Measurements from ENCODE around the gene SLC35B4.
"Not testable (repeated sequence)": the region's sequence is repeated elsewhere in the genome, so short reads cannot be mapped to it uniquely, and the experiment has no call there.

Gene SLC35B4

GRCh38 chr7:134331393-134331792 is 14.7 kb upstream of the SLC35B4 start:
- no peak for DNase-seq (ENCODE audit: low spot score)

- DNase-seq (ENCODE audit: low spot score) = no peak
Measured at GRCh38 chr7:134330974-134331373, 14.2 kb upstream of the SLC35B4 start.

GRCh38 chr7:134329614-134330346 is 13.1 kb upstream of the SLC35B4 start:
- no peak for DNase-seq (ENCODE audit: low spot score)

GRCh38 chr7:134328900-134329299 is 12.2 kb upstream of the SLC35B4 start:
- no peak for DNase-seq (ENCODE audit: low spot score)

- DNase-seq (ENCODE audit: low spot score) = peak; percentile 41
Measured at GRCh38 chr7:134327896-134328295, 11.2 kb upstream of the SLC35B4 start.

GRCh38 chr7:134324107-134324506 is 7.4 kb upstream of the SLC35B4 start:
- no peak for DNase-seq (ENCODE audit: low spot score)

GRCh38 chr7:134320201-134320600 is 3.5 kb upstream of the SLC35B4 start:
- DNase-seq (ENCODE audit: low spot score) = peak; percentile 13

GRCh38 chr7:134318443-134318842 is 1.7 kb upstream of the SLC35B4 start:
- DNase-seq (ENCODE audit: low spot score) = no peak

- no peak for DNase-seq (ENCODE audit: low spot score)
Measured at GRCh38 chr7:134317434-134317833, 704 bp upstream of the SLC35B4 start.

- DNase-seq (ENCODE audit: low spot score) = no peak
Measured at GRCh38 chr7:134315679-134316538, 821 bp downstream of the SLC35B4 start.

GRCh38 chr7:134313543-134313942 is 3.2 kb downstream of the SLC35B4 start:
- DNase-seq (ENCODE audit: low spot score) = no peak

GRCh38 chr7:134312717-134313116 is 4.0 kb downstream of the SLC35B4 start:
- no peak for DNase-seq (ENCODE audit: low spot score)

GRCh38 chr7:134311807-134312206 is 4.9 kb downstream of the SLC35B4 start:
- DNase-seq (ENCODE audit: low spot score) = no peak

GRCh38 chr7:134308548-134308947 is 8.2 kb downstream of the SLC35B4 start:
- no peak for DNase-seq (ENCODE audit: low spot score)

GRCh38 chr7:134307320-134307719 is 9.4 kb downstream of the SLC35B4 start:
- DNase-seq (ENCODE audit: low spot score) = no peak

- peak; percentile 13 for DNase-seq (ENCODE audit: low spot score)
Measured at GRCh38 chr7:134302120-134302519, 14.6 kb downstream of the SLC35B4 start.

GRCh38 chr7:134301592-134301991 is 15.1 kb downstream of the SLC35B4 start:
- DNase-seq (ENCODE audit: low spot score) = no peak

GRCh38 chr7:134300988-134301387 is 15.7 kb downstream of the SLC35B4 start:
- DNase-seq (ENCODE audit: low spot score) = no peak

- DNase-seq (ENCODE audit: low spot score) = peak; percentile 62
Measured at GRCh38 chr7:134298902-134299683, 17.6 kb downstream of the SLC35B4 start.

GRCh38 chr7:134297489-134297888 is 19.2 kb downstream of the SLC35B4 start:
- no peak for DNase-seq (ENCODE audit: low spot score)

- not testable (repeated sequence) for DNase-seq (ENCODE audit: low spot score)
Measured at GRCh38 chr7:134295982-134296381, 20.7 kb downstream of the SLC35B4 start.

GRCh38 chr7:134293002-134293740 is 23.6 kb downstream of the SLC35B4 start:
- no peak for DNase-seq (ENCODE audit: low spot score)
